Fibroblast of upper back skin (primary cell): Measurements from ENCODE around the gene GTF2I.
"Not testable (repeated sequence)": the region's sequence is repeated elsewhere in the genome, so short reads cannot be mapped to it uniquely, and the experiment has no call there.

ENCODE experiments used
- DNase-seq: peaks from one replicate; pipeline ENCODE4 v3.0.0-alpha.2; 2013

Gene GTF2I

GRCh38 chr7:74657692-74658177 lies at the start of gene GTF2I:
TSS of gene GTF2I (plus strand) at chr7:74657718. CDS start at chr7:74689129, 31,411 bp downstream.
- DNase-seq, result no peak

- peak; percentile 44 for DNase-seq
These were observed 45.3 kb upstream of the GTF2I start for GRCh38 chr7:74612015-74612829.

GRCh38 chr7:74615933-74616780 lies 41.4 kb upstream of the GTF2I start:
- no peak for DNase-seq

GRCh38 chr7:74617180-74617744 lies 40.3 kb upstream of the GTF2I start:
- DNase-seq, result no peak

- no peak for DNase-seq
These were observed 38.2 kb upstream of the GTF2I start for GRCh38 chr7:74619235-74619860.

GRCh38 chr7:74622228-74622749 lies 35.2 kb upstream of the GTF2I start:
- no peak for DNase-seq

GRCh38 chr7:74623135-74623534 lies 34.4 kb upstream of the GTF2I start:
- DNase-seq, result no peak

- peak; percentile 47 for DNase-seq
These were observed 32.1 kb upstream of the GTF2I start for GRCh38 chr7:74625446-74625845.

GRCh38 chr7:74627661-74628411 lies 29.7 kb upstream of the GTF2I start:
- peak; percentile 54 for DNase-seq

- DNase-seq, result no peak
These were observed 25.0 kb upstream of the GTF2I start for GRCh38 chr7:74632505-74632904.

GRCh38 chr7:74633451-74633921 lies 24.0 kb upstream of the GTF2I start:
- no peak for DNase-seq

- DNase-seq, result no peak
These were observed 19.8 kb upstream of the GTF2I start for GRCh38 chr7:74637745-74638144.

GRCh38 chr7:74650055-74650454 lies 7.5 kb upstream of the GTF2I start:
- peak; percentile 34 for DNase-seq

GRCh38 chr7:74650493-74651132 lies 6.9 kb upstream of the GTF2I start:
- DNase-seq, result not testable (repeated sequence)

- not testable (repeated sequence) for DNase-seq
These were observed 6.4 kb upstream of the GTF2I start for GRCh38 chr7:74651133-74651504.

GRCh38 chr7:74653686-74654181 lies 3.8 kb upstream of the GTF2I start:
- DNase-seq, result no peak

GRCh38 chr7:74654811-74655210 lies 2.7 kb upstream of the GTF2I start:
- no peak for DNase-seq

GRCh38 chr7:74655324-74655723 lies 2.2 kb upstream of the GTF2I start:
- DNase-seq, result no peak

- no peak for DNase-seq
These were observed 1.6 kb upstream of the GTF2I start for GRCh38 chr7:74655768-74656440.

- DNase-seq, result peak; percentile 40
These were observed 1.1 kb upstream of the GTF2I start for GRCh38 chr7:74656441-74656836.
